ENCODE results near the gene CLCN2. TPM values are rescaled to one million over a fixed set of nuclear protein-coding genes. Genes with fewer than 3 reads are reported as not detected.

The CLCN2 gene
- total and polyA plus RNA-seq, 2 of the 8 experiments (the other 6 are each of a cell fraction or from before 2014, with no cell fraction given): 13.7 to 16.1 TPM

DNA sequence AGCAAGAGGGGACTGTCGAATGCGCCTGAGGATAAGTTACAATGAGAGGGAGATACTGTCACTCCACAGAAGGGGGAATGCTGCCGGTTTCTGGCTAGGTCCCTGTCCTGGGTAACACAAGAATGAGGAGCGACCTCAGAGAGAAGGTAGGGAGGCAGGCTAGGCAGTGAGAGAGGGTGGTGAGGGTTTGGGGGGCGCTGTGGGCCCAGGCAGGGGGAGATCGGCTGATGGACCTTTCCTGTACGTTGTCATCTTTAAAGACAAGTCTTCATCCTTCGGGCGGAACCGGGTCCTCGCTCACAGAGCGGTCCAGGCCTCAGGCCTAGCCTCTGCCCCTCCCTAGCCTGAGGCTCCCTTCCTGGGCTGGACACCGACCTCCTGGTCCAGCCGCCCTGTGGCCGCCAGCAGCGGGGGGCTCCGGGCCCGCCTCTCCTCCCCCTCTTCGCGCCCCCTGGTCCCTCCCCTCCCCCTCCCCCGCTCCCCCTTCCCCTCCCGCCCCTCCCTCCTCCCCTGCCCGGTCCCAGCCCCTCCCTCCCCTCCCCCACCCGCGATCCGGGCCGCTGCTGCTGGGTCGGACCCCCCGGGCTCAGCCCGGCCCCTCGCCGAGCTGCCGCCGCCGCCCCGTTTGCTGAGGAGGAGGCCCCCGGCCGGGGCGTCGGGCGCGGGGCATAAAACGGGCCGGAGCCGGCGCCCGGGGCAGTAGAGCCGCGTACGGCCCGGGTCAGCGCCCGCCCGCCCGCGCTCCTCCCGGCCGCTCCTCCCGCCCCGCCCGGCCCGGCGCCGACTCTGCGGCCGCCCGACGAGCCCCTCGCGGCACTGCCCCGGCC is 18.2 kb upstream of the CLCN2 start, which contains the start of gene CHRD:
Gene CHRD (plus strand): TSS at position 697 of the 827 bp plus-strand sequence. CDS start 265 bp downstream, outside the sequence.
- Histone ChIP-seq H3K4ac (replicated peaks; ENCODE audit: insufficient read length, low read depth, low read length) (no peak within 1 kb of the TSS), H2AK5ac (ENCODE audit: low read depth, low read length) (no peak within 1 kb of the TSS), H2BK20ac (ENCODE audit: low read length) (0 out of 2 replicates have a peak within 1 kb of the TSS, but pooled peaks have one; percentile 1), H3K18ac (ENCODE audit: extremely low read depth, low read length) (peak within 1 kb of the TSS; percentile 36), H3K4me1 (replicated peaks in 1 of 4; ENCODE audit: control insufficient read depth in 3 of 4, insufficient read depth in 4 of 4, low read length in 3 of 4) (peaks cover 0 to 33% (median 27%) of the 10 kb centered on the region in 4 experiments; a peak in 6 of 7 replicates), H3K23me2 (ENCODE audit: low read depth, low read length) (peaks cover 15% of the 10 kb centered on the region; the same call in 1 of the 2 replicates), H4K20me1 (replicated peaks in 1 of 2; ENCODE audit: control insufficient read depth in 1 of 2, insufficient read depth in 2 of 2, low read length in 2 of 2) (peaks cover 2 to 9% of the 10 kb centered on the region in 2 experiments), H3K36me3 (ENCODE audit: control insufficient read depth in 2 of 4, insufficient read depth in 4 of 4, low read length in 3 of 4) (no peaks in the 10 kb centered on the region), H3K27ac (ENCODE audit: low read depth, low read length) (no peak within 1 kb of the TSS), H2AFZ (ENCODE audit: low read length) (no peak within 1 kb of the TSS), H3K9me3 (ENCODE audit: insufficient read depth in 2 of 2, low read depth in 1 of 2, low read length in 1 of 2) (no peaks in the 10 kb centered on the region), H3K9ac (replicated peaks in 1 of 4; ENCODE audit: extremely low read depth in 1 of 4, low read depth in 3 of 4, low read length in 3 of 4) (no peak within 1 kb of the TSS), H3K14ac (ENCODE audit: insufficient read length) (no peak within 1 kb of the TSS), H3K56ac (replicated peaks; ENCODE audit: insufficient read length, low read depth, low read length) (no peak within 1 kb of the TSS), H3K23ac (ENCODE audit: insufficient read length) (no peak within 1 kb of the TSS), H3K79me1 (ENCODE audit: low read depth, low read length) (no peaks in the 10 kb centered on the region), H4K8ac (ENCODE audit: extremely low read depth, insufficient read depth, low read length) (no peak within 1 kb of the TSS; the same call in 1 of the 2 replicates), H2BK12ac (ENCODE audit: low read depth, low read length) (peak within 1 kb of the TSS; percentile 5; the same call in 1 of the 2 replicates), H3K4me3 (ENCODE audit: extremely low read depth in 1 of 4, insufficient read depth in 2 of 4, low read depth in 3 of 4, low read length in 4 of 4) (peak within 1 kb of the TSS; percentile 52 to 71 (median 55)), H2BK5ac (ENCODE audit: low read depth, low read length) (peak within 1 kb of the TSS; percentile 71; the same call in 1 of the 2 replicates), H2BK15ac (ENCODE audit: low read length) (peak within 1 kb of the TSS; percentile 61; the same call in 1 of the 2 replicates), H4K91ac (replicated peaks; ENCODE audit: insufficient read length, low read length) (peak within 1 kb of the TSS; percentile 27), H4K5ac (ENCODE audit: insufficient read length, low read depth, low read length) (no peak within 1 kb of the TSS), H3K79me2 (ENCODE audit: control insufficient read depth in 1 of 2, insufficient read depth in 2 of 2, low read length in 2 of 2) (no peaks in the 10 kb centered on the region), H3K4me2 (ENCODE audit: insufficient read depth in 1 of 2, low read depth in 2 of 2, low read length in 2 of 2) (peak within 1 kb of the TSS; percentile 93 to 97), H3K27me3 (replicated peaks in 1 of 4; ENCODE audit: control insufficient read depth in 3 of 4, extremely low read depth in 1 of 4, insufficient read depth in 3 of 4, low read length in 3 of 4) (peaks cover 31 to 53% (median 49%) of the 10 kb centered on the region in 4 experiments), H2BK120ac (replicated peaks; ENCODE audit: low read depth, low read length) (no peak within 1 kb of the TSS)
- TF ChIP-seq CTBP2 (IDR thresholded peaks at IDR 0.05; ENCODE audit: borderline replicate concordance, insufficient read depth, insufficient read length, low read length) (no peak), SAP30 (IDR thresholded peaks at IDR 0.05; ENCODE audit: insufficient read depth, insufficient replicate concordance, low read length) (peak; percentile 36), SIN3A (conservative IDR thresholded peaks at IDR 0.05 in 1 of 2, IDR thresholded peaks at IDR 0.05 in 1 of 2; ENCODE audit: low read depth in 1 of 2, low read length in 2 of 2) (0 out of 4 replicates have a peak, but pooled peaks of 1 of the 2 experiments have one; percentile 1)
- FAIRE-seq: no peak
- ChIA-PET CTCF (ENCODE audit: partially characterized antibody) (interaction anchor here (0.9 to 8.3 kb wide), 4 partner anchors 6 to 161 kb away, joined by 3 to 78 read pairs (median 20); no protein-coding TSS in a partner anchor), POLR2A (ENCODE audit: partially characterized antibody) (interaction anchor here (1.0 to 1.2 kb wide), 2 partner anchors 16 to 244 kb away, joined by 3 read pairs; partner anchors contain the start of gene EIF2B5)
- no peak for DNase-seq (ENCODE audit: low read depth in 1 of 2, low spot score in 2 of 2)
- WGBS, 2 experiments (ENCODE audit: extremely low coverage in 1 of 2, insufficient coverage in 1 of 2, insufficient read length in 1 of 2, insufficient replicate concordance in 2 of 2, low coverage in 1 of 2, low lambda C conversion rate in 2 of 2, missing lambda C conversion rate in 1 of 2): 11% methylated on average over 11 of the region's 71 CpGs; no CpG with 5 or more reads in 1 of the 2 experiments
